ENCODE data around the gene TUBA1C.
"Not testable (repeated sequence)": the region's sequence is repeated elsewhere in the genome, so short reads cannot be mapped to it uniquely, and the experiment has no call there.

Gene TUBA1C

GRCh38 chr12:49283541-49284429 is 18.9 kb downstream of the TUBA1C start:
- no peak for DNase-seq

GRCh38 chr12:49284672-49285071 is 19.8 kb downstream of the TUBA1C start:
- DNase-seq, result no peak

- no peak for DNase-seq
Observed at GRCh38 chr12:49287876-49288275, 23.0 kb downstream of the TUBA1C start.

GRCh38 chr12:49288412-49288853 is 23.6 kb downstream of the TUBA1C start:
- DNase-seq, result peak; percentile 66

- no peak for DNase-seq
Observed at GRCh38 chr12:49288922-49289555, 24.2 kb downstream of the TUBA1C start.

GRCh38 chr12:49292729-49293055 is 27.8 kb downstream of the TUBA1C start:
- DNase-seq, result no peak

GRCh38 chr12:49293056-49293956 is 28.4 kb downstream of the TUBA1C start:
- no peak for DNase-seq

- no peak for DNase-seq
Observed at GRCh38 chr12:49294086-49294803, 29.4 kb downstream of the TUBA1C start.

GRCh38 chr12:49294804-49295081 is 29.9 kb downstream of the TUBA1C start:
- DNase-seq, result no peak

- no peak for DNase-seq
Observed at GRCh38 chr12:49295082-49295936, 30.4 kb downstream of the TUBA1C start, which contains the start of gene PRPH. Gene PRPH, plus strand, starts transcription at chr12:49295147. Its CDS starts 54 bp downstream, at chr12:49295201.

GRCh38 chr12:49296034-49296835 is 31.4 kb downstream of the TUBA1C start:
- no peak for DNase-seq

- peak; percentile 43 for DNase-seq
Observed at GRCh38 chr12:49296836-49297694, 32.2 kb downstream of the TUBA1C start.

- no peak for DNase-seq
Observed at GRCh38 chr12:49297695-49298060, 32.8 kb downstream of the TUBA1C start.

- no peak for DNase-seq
Observed at GRCh38 chr12:49298160-49298559, 33.3 kb downstream of the TUBA1C start.

- DNase-seq, result no peak
Observed at GRCh38 chr12:49301760-49302159, 36.9 kb downstream of the TUBA1C start.

- DNase-seq, result peak; percentile 36
Observed at GRCh38 chr12:49304161-49304560, 39.3 kb downstream of the TUBA1C start.

GRCh38 chr12:49305762-49306510 is 41.1 kb downstream of the TUBA1C start:
- DNase-seq, result no peak

GRCh38 chr12:49309386-49309785 is 44.5 kb downstream of the TUBA1C start:
- DNase-seq, result no peak

GRCh38 chr12:49310451-49311000 is 45.6 kb downstream of the TUBA1C start:
- DNase-seq, result not testable (repeated sequence)

Measured in EL (cell line).